HepG2 (cell line): ENCODE results near the gene ALOXE3. TPM values are rescaled to one million over a fixed set of nuclear protein-coding genes. Genes with fewer than 3 reads are reported as not detected.
A peak's percentile ranks its signal among the peaks of the same experiment; 100 is the strongest.

Source experiments
- ATRX ChIP-seq: sonication (generic); formaldehyde crosslinking; IDR thresholded peaks from 2 replicates; pipeline ENCODE4 v1.4.0; 2020; ENCODE audit warnings: missing genetic modification reagents, borderline replicate concordance
- CBFB ChIP-seq: sonication (generic); formaldehyde crosslinking; IDR thresholded peaks from 2 replicates; pipeline ENCODE4 v1.4.0; 2020; ENCODE audit warnings: missing genetic modification reagents
- CBX5 ChIP-seq: sonication (generic); formaldehyde crosslinking; IDR thresholded peaks from 2 replicates; pipeline ENCODE4 v1.4.0; 2020; ENCODE audit warnings: missing genetic modification reagents, borderline replicate concordance
- PHF5A ChIP-seq: IDR thresholded peaks from one replicate; pipeline ENCODE4 v1.6.1; 2018; ENCODE audit warnings: low read depth, missing genetic modification reagents; ENCODE audit not compliant: unreplicated experiment
- SOX5 ChIP-seq: IDR thresholded peaks from 2 replicates; pipeline ENCODE4 v1.6.1; 2016; ENCODE audit warnings: borderline replicate concordance
- SSRP1 ChIP-seq: IDR thresholded peaks from 2 replicates; pipeline ENCODE4 v1.6.1; 2016; ENCODE audit warnings: control low read depth
- ZFP90 ChIP-seq: sonication (generic); formaldehyde crosslinking; IDR thresholded peaks from 2 replicates; pipeline ENCODE4 v1.8.0; 2022; ENCODE audit warnings: missing genetic modification reagents, mild to moderate bottlenecking, inconsistent platforms, borderline replicate concordance
- ZNF33A ChIP-seq: sonication (generic); formaldehyde crosslinking; IDR thresholded peaks from 2 replicates; pipeline ENCODE4 v1.5.1; 2020; ENCODE audit warnings: missing genetic modification reagents, mild to moderate bottlenecking, moderate library complexity, borderline replicate concordance
- ZNF451 ChIP-seq: sonication (generic); formaldehyde crosslinking; IDR thresholded peaks from 2 replicates; pipeline ENCODE4 v1.5.0; 2020; ENCODE audit warnings: mild to moderate bottlenecking, missing genetic modification reagents
- ZNF550 ChIP-seq: sonication (generic); formaldehyde crosslinking; IDR thresholded peaks from 2 replicates; pipeline ENCODE4 v1.4.0; 2020; ENCODE audit warnings: mild to moderate bottlenecking, missing genetic modification reagents, borderline replicate concordance
- ZNF652 ChIP-seq: IDR thresholded peaks from 2 replicates; pipeline ENCODE4 v1.6.1; 2016; ENCODE audit warnings: low read depth, borderline replicate concordance
- ZNF839 ChIP-seq: sonication (generic); formaldehyde crosslinking; IDR thresholded peaks from 2 replicates; pipeline ENCODE4 v1.4.0; 2020; ENCODE audit warnings: missing genetic modification reagents, mild to moderate bottlenecking, borderline replicate concordance
- polyA plus RNA-seq, 8 experiments: library from polyadenylated mRNA; depleted of rRNA in 3 of 8; stranded (reverse) in 7 of 8; unstranded in 1 of 8; fragments of >200 nt; fragmentation: Illumina TruSeq in 4 of 8; extraction: Trizol in 4 of 8; gene quantifications; 2 replicates each; pipeline versions ENCODE4 v1.2.1 to v1.2.3, GENCODE V29; 2011 to 2016; ENCODE audit warnings: low read depth in 4 of 8, missing spikeins in 1 of 8, mixed read lengths in 1 of 8; ENCODE audit not compliant: insufficient read depth in 1 of 8
- total RNA-seq, 5 experiments: library from RNA; depleted of rRNA; stranded (reverse); fragments of >200 nt; fragmentation: Illumina TruSeq; extraction: Trizol; gene quantifications; 2 replicates each; pipeline ENCODE4 v1.2.3, GENCODE V29; 2016; ENCODE audit warnings: low read depth in 1 of 5
- TF ChIP-seq, protein P1 (sequence below): sonication (generic); formaldehyde crosslinking; IDR thresholded peaks from 2 replicates; pipeline ENCODE4 v1.4.0; 2020; ENCODE audit warnings: missing genetic modification reagents, borderline replicate concordance
- TF ChIP-seq, protein P2 (sequence below): IDR thresholded peaks from 2 replicates; pipeline ENCODE4 v1.6.1; 2018; ENCODE audit warnings: missing genetic modification reagents
- TF ChIP-seq, protein P3 (sequence below): sonication (generic); formaldehyde crosslinking; IDR thresholded peaks from 2 replicates; pipeline ENCODE4 v1.8.0; 2022; ENCODE audit warnings: mild to moderate bottlenecking, missing genetic modification reagents, moderate library complexity
- TF ChIP-seq, protein P4 (sequence below): IDR thresholded peaks from 2 replicates; pipeline ENCODE4 v1.6.1; 2018; ENCODE audit warnings: missing genetic modification reagents, mild to moderate bottlenecking, missing compliant biosample characterization

ALOXE3 gene
- total and polyA plus RNA-seq, 2 of the 13 experiments (the other 11 are each of a cell fraction or from before 2014, with no cell fraction given), result 0.07 TPM; not detected in 1

DNA sequence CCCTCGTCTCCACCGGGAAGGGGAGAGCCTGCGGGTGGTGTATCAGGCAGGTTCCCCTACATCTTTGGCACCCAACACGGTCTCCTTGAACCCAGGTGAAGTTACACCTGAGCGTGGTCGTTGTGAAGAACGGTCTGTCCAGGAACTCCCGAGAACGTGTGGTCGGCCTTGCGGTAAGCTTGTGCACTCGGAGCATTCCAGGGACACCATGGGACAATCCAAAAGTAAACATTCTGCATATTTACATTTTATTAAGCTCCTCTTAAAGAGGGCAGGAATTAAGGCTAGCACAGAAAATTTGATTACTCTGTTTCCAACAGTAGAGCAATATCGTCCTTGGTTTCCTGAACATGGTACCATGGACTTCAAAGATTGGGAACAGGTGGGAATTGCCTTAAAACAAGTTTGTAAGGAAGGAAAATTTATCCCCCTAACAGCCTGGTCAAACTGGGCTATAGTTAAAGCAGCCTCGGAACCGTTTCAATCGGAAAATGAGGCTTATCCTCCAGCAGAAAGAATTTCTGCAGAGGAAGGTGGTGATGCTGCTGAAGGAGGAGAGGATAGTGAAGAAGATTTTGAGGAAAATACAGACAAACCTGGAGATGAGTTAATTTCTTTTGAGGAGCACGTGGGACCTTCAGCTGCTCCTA is 61.2 kb downstream of the ALOXE3 start (continued):
- TF ChIP-seq, protein P1, sequence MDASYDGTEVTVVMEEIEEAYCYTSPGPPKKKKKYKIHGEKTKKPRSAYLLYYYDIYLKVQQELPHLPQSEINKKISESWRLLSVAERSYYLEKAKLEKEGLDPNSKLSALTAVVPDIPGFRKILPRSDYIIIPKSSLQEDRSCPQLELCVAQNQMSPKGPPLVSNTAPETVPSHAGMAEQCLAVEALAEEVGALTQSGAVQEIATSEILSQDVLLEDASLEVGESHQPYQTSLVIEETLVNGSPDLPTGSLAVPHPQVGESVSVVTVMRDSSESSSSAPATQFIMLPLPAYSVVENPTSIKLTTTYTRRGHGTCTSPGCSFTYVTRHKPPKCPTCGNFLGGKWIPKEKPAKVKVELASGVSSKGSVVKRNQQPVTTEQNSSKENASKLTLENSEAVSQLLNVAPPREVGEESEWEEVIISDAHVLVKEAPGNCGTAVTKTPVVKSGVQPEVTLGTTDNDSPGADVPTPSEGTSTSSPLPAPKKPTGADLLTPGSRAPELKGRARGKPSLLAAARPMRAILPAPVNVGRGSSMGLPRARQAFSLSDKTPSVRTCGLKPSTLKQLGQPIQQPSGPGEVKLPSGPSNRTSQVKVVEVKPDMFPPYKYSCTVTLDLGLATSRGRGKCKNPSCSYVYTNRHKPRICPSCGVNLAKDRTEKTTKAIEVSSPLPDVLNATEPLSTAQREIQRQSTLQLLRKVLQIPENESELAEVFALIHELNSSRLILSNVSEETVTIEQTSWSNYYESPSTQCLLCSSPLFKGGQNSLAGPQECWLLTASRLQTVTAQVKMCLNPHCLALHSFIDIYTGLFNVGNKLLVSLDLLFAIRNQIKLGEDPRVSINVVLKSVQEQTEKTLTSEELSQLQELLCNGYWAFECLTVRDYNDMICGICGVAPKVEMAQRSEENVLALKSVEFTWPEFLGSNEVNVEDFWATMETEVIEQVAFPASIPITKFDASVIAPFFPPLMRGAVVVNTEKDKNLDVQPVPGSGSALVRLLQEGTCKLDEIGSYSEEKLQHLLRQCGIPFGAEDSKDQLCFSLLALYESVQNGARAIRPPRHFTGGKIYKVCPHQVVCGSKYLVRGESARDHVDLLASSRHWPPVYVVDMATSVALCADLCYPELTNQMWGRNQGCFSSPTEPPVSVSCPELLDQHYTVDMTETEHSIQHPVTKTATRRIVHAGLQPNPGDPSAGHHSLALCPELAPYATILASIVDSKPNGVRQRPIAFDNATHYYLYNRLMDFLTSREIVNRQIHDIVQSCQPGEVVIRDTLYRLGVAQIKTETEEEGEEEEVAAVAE, result no peak
- TF ChIP-seq ZFP90 (0 out of 2 replicates have a peak, but pooled peaks have one; percentile 3), PHF5A (peak; percentile 5), ZNF451 (CRISPR knock-in tag) (0 out of 2 replicates have a peak, but pooled peaks have one; percentile 49), SOX5 (CRISPR knock-in tag) (no peak), CBFB (CRISPR knock-in tag) (peak; percentile 90), ZNF652 (CRISPR knock-in tag) (no peak), ZNF839 (no peak), CBX5 (CRISPR knock-in tag) (no peak), ZNF33A (CRISPR knock-in tag) (0 out of 2 replicates have a peak, but pooled peaks have one; percentile 21), ATRX (CRISPR knock-in tag) (no peak), ZNF550 (CRISPR knock-in tag) (no peak), SSRP1 (CRISPR knock-in tag) (peak; percentile 58; the same call in 1 of the 2 replicates)
- TF ChIP-seq, protein P2, sequence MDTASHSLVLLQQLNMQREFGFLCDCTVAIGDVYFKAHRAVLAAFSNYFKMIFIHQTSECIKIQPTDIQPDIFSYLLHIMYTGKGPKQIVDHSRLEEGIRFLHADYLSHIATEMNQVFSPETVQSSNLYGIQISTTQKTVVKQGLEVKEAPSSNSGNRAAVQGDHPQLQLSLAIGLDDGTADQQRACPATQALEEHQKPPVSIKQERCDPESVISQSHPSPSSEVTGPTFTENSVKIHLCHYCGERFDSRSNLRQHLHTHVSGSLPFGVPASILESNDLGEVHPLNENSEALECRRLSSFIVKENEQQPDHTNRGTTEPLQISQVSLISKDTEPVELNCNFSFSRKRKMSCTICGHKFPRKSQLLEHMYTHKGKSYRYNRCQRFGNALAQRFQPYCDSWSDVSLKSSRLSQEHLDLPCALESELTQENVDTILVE (CRISPR knock-in tag), result no peak
- TF ChIP-seq, protein P3, sequence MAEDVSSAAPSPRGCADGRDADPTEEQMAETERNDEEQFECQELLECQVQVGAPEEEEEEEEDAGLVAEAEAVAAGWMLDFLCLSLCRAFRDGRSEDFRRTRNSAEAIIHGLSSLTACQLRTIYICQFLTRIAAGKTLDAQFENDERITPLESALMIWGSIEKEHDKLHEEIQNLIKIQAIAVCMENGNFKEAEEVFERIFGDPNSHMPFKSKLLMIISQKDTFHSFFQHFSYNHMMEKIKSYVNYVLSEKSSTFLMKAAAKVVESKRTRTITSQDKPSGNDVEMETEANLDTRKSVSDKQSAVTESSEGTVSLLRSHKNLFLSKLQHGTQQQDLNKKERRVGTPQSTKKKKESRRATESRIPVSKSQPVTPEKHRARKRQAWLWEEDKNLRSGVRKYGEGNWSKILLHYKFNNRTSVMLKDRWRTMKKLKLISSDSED, result no peak
- TF ChIP-seq, protein P4, sequence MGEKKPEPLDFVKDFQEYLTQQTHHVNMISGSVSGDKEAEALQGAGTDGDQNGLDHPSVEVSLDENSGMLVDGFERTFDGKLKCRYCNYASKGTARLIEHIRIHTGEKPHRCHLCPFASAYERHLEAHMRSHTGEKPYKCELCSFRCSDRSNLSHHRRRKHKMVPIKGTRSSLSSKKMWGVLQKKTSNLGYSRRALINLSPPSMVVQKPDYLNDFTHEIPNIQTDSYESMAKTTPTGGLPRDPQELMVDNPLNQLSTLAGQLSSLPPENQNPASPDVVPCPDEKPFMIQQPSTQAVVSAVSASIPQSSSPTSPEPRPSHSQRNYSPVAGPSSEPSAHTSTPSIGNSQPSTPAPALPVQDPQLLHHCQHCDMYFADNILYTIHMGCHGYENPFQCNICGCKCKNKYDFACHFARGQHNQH (CRISPR knock-in tag), result 0 out of 2 replicates have a peak, but pooled peaks have one; percentile 29
- TF ChIP-seq, all 625 proteins: peak for 56
